Karpas-422 (cell line): ENCODE measurements around the gene PARVB. TPM values are rescaled to one million over a fixed set of nuclear protein-coding genes. Genes with fewer than 3 reads are reported as not detected.

Experiments used
- DNase-seq: peaks from one replicate; pipeline ENCODE4 v3.0.0-alpha.2; 2015
- H2AFZ ChIP-seq: fragments of 200-600 bp; sonication (generic); 2 replicates; pipeline ENCODE4 v1.6.1; 2014; ENCODE audit warnings: antibody characterized with exemption, low read length, mixed read lengths
- H3K27ac ChIP-seq: fragments of 200-600 bp; sonication (generic); 2 replicates; pipeline ENCODE4 v1.5.1; 2014; ENCODE audit warnings: mild to moderate bottlenecking, low read length, moderate library complexity
- H3K27me3 ChIP-seq: fragments of 200-600 bp; sonication (generic); 2 replicates; pipeline ENCODE4 v1.6.1; 2014; ENCODE audit warnings: low read length, mixed read lengths
- H3K36me3 ChIP-seq: fragments of 200-600 bp; sonication (generic); 2 replicates; pipeline ENCODE4 v1.6.1; 2014; ENCODE audit warnings: low read length, mixed read lengths; ENCODE audit not compliant: insufficient read depth
- H3K4me1 ChIP-seq: fragments of 200-600 bp; sonication (generic); 2 replicates; pipeline ENCODE4 v1.6.1; 2014; ENCODE audit warnings: mild to moderate bottlenecking, low read length, mixed read lengths
- H3K4me2 ChIP-seq: fragments of 200-600 bp; sonication (generic); 2 replicates; pipeline ENCODE4 v1.6.1; 2014; ENCODE audit warnings: low read length, low read depth, mild to moderate bottlenecking; ENCODE audit not compliant: poor library complexity, severe bottlenecking
- H3K4me3 ChIP-seq: fragments of 200-600 bp; sonication (generic); 2 replicates; pipeline ENCODE4 v1.5.1; 2014; ENCODE audit warnings: mild to moderate bottlenecking, antibody characterized with exemption, low read length, mixed read lengths
- H3K79me2 ChIP-seq: fragments of 200-600 bp; sonication (generic); 2 replicates; pipeline ENCODE4 v1.6.1; 2014; ENCODE audit warnings: mild to moderate bottlenecking, low read length, mixed read lengths
- H3K9ac ChIP-seq: fragments of 200-600 bp; sonication (generic); 2 replicates; pipeline ENCODE4 v1.6.0; 2014; ENCODE audit warnings: low read length
- H3K9me2 ChIP-seq: fragments of 200-600 bp; sonication (generic), shearing (Covaris generic); replicated peaks from 2 replicates; pipeline ENCODE4 v1.6.0; 2014; ENCODE audit warnings: mild to moderate bottlenecking, low read length, moderate library complexity; ENCODE audit not compliant: insufficient read depth
- H3K9me3 ChIP-seq: fragments of 300-700, 200-600 bp; sonication (generic); 2 replicates; pipeline ENCODE4 v1.6.1; 2014; ENCODE audit warnings: low read length, mixed read lengths
- H4K20me1 ChIP-seq: fragments of 200-600 bp; sonication (generic); 2 replicates; pipeline ENCODE4 v1.6.1; 2014; ENCODE audit warnings: mild to moderate bottlenecking, antibody characterized with exemption, low read length, low read depth; ENCODE audit not compliant: insufficient read depth
- total RNA-seq: library from RNA; depleted of rRNA; stranded (reverse); fragments of >200 nt; shearing (Covaris generic); gene quantifications from 2 replicates; pipeline ENCODE4 v1.2.3, GENCODE V29; 2014; ENCODE audit warnings: low replicate concordance

PARVB gene
- total RNA-seq, 1 experiment from 2014 or later: 24.9 TPM

DNA sequence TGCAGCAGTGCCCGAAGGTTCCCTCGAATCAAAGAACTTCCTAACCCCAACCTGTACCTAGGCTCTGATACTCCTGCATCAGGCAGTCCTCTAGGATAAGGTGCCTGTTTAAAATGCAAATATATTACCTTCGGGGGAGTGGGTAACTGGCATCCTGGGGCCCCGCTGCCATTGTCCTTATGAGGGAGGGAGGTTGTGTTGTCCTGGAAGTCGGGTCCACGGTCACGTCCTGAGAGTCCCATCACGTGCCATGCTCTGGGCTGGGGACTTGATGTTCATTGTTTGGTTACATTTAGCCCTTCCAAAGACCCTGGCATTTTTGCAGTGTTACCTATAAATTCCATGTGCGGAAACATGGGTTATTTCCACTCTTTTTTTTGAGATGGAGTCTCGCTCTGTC lies 67.6 kb downstream of the PARVB start:
- DNase-seq: no peak
- Histone ChIP-seq H3K9me2 (no peaks in the 10 kb centered on the region), H3K9ac (no peak overlapping the region), H3K27me3 (no peaks in the 10 kb centered on the region), H2AFZ (no peak overlapping the region), H3K4me2 (no peak overlapping the region), H3K27ac (no peak overlapping the region), H3K9me3 (no peaks in the 10 kb centered on the region), H3K4me1 (no peaks in the 10 kb centered on the region), H3K4me3 (no peak overlapping the region), H4K20me1 (peaks cover 21% of the 10 kb centered on the region; the same call in 1 of the 2 replicates), H3K36me3 (no peaks in the 10 kb centered on the region), H3K79me2 (no peaks in the 10 kb centered on the region)

GRCh38 chr22:44092636-44093220 lies 68.6 kb downstream of the PARVB start:
- Histone ChIP-seq H3K27me3 (no peaks in the 10 kb centered on the region), H3K4me3 (no peak overlapping the region), H3K9me2 (no peaks in the 10 kb centered on the region), H3K4me1 (no peaks in the 10 kb centered on the region), H4K20me1 (peaks cover 21% of the 10 kb centered on the region; the same call in 1 of the 2 replicates), H3K9me3 (no peaks in the 10 kb centered on the region), H3K36me3 (no peaks in the 10 kb centered on the region), H3K9ac (no peak overlapping the region), H2AFZ (no peak overlapping the region), H3K4me2 (no peak overlapping the region), H3K79me2 (no peaks in the 10 kb centered on the region), H3K27ac (no peak overlapping the region)
- DNase-seq: no peak

DNA sequence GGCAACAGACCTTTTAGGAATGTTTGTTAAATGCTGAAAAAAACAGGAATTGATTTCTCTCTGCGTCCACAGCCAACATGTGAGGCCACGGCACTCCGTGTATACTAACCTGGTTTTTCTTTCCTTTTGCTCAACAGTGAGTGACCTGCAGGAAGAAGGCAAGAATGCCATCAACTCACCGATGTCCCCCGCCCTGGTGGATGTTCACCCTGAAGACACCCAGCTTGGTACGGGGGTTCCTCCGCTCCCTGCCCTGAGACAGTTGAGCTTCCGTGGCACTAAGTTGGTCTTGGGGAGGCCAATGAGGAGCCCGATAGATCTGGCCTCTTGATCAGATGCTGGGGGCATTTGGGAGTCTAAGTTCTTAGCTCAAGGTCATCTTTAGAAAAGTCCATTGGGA lies 69.7 kb downstream of the PARVB start:
- H3K9ac ChIP-seq: no peak overlapping the region
- no peak overlapping the region for H3K27ac ChIP-seq
- no peaks in the 10 kb centered on the region for H3K9me2 ChIP-seq
- H4K20me1 ChIP-seq: peaks cover 17% of the 10 kb centered on the region; the same call in 1 of the 2 replicates
- H2AFZ ChIP-seq: no peak overlapping the region
- no peaks in the 10 kb centered on the region for H3K9me3 ChIP-seq
- no peaks in the 10 kb centered on the region for H3K79me2 ChIP-seq
- H3K27me3 ChIP-seq: no peaks in the 10 kb centered on the region
- H3K4me1 ChIP-seq: no peaks in the 10 kb centered on the region
- no peaks in the 10 kb centered on the region for H3K36me3 ChIP-seq
- H3K4me3 ChIP-seq: no peak overlapping the region
- no peak for DNase-seq
- no peak overlapping the region for H3K4me2 ChIP-seq

GRCh38 chr22:44094751-44095302 lies 70.7 kb downstream of the PARVB start:
- no peaks in the 10 kb centered on the region for H3K79me2 ChIP-seq
- no peaks in the 10 kb centered on the region for H3K36me3 ChIP-seq
- H4K20me1 ChIP-seq: peaks cover 15% of the 10 kb centered on the region; the same call in 1 of the 2 replicates
- H3K9ac ChIP-seq: no peak overlapping the region
- no peaks in the 10 kb centered on the region for H3K4me1 ChIP-seq
- no peak overlapping the region for H2AFZ ChIP-seq
- no peak overlapping the region for H3K27ac ChIP-seq
- no peak for DNase-seq
- no peak overlapping the region for H3K4me2 ChIP-seq
- H3K4me3 ChIP-seq: no peak overlapping the region
- H3K27me3 ChIP-seq: no peaks in the 10 kb centered on the region
- no peaks in the 10 kb centered on the region for H3K9me2 ChIP-seq
- H3K9me3 ChIP-seq: no peaks in the 10 kb centered on the region

DNA sequence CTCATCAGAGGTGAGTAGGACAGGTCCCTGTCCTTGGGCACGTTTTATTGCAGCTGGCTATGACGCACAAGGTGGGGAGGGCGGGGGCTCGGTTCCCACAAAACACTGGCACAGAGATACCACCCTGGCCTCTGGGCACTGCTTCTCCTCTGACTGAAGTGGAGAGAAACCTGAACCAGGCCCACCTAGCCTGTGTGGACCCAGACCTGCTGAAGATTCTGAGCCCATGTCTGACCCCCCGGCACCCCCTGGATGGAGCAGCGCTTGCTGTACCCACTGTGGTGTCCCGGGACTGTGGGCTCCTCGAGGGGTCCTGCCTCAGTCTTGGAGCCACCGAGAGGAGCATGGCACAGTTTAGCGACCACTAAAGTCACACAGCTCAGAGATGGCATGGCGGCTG lies 72.6 kb downstream of the PARVB start:
- no peak overlapping the region for H3K27ac ChIP-seq
- no peaks in the 10 kb centered on the region for H3K9me3 ChIP-seq
- peaks cover 3% of the 10 kb centered on the region; the same call in 1 of the 2 replicates for H4K20me1 ChIP-seq
- H3K4me3 ChIP-seq: no peak overlapping the region
- no peaks in the 10 kb centered on the region for H3K4me1 ChIP-seq
- no peak for DNase-seq
- no peaks in the 10 kb centered on the region for H3K36me3 ChIP-seq
- no peak overlapping the region for H2AFZ ChIP-seq
- no peak overlapping the region for H3K9ac ChIP-seq
- H3K9me2 ChIP-seq: no peaks in the 10 kb centered on the region
- H3K79me2 ChIP-seq: no peaks in the 10 kb centered on the region
- H3K4me2 ChIP-seq: no peak overlapping the region
- no peaks in the 10 kb centered on the region for H3K27me3 ChIP-seq

DNA sequence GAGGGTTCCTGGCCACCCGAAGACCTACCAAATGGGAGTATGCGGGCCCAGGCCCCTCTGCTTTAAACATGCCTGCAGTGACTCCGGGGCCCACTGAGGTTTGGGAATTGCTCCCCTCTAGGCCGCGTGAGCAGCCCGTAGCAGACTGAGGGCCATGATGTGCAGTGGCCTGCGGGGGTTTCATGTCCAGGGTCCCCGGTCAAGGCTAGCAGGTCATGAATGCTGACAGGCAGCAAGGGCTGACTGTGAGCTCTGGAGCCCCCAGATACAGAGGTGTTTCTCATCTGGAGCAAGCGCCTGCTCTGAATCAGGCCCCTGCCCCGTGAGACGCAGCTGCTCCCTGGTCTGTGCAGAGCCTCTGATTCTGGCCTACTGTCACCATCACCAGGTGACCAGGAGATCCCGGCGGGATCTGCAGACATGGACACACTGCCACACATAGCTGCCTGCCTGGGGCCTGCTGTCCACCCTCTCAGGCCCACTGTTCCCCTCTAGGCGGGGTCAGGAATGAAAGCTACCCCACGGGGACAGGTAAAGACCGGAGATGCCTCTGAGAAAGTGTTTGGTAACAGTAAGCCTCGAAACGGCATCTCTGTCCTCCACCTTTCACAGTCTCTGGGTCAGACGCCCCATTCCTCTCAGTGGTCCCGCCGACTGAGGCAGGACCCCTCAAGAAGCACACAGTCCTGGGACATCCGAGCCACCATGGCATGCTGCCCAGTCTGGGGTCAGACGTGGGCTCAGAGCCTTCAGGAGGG lies 73.3 kb downstream of the PARVB start:
- no peak overlapping the region for H3K4me3 ChIP-seq
- no peak overlapping the region for H2AFZ ChIP-seq
- H3K36me3 ChIP-seq: no peaks in the 10 kb centered on the region

GRCh38 chr22:44098021-44098739 lies 74.1 kb downstream of the PARVB start:
- no peaks in the 10 kb centered on the region for H3K4me1 ChIP-seq
- H3K27ac ChIP-seq: no peak overlapping the region
- H2AFZ ChIP-seq: no peak overlapping the region
- H3K9me2 ChIP-seq: no peaks in the 10 kb centered on the region
- no peaks in the 10 kb centered on the region for H3K79me2 ChIP-seq
- no peak overlapping the region for H3K4me2 ChIP-seq
- no peaks in the 10 kb centered on the region for H3K36me3 ChIP-seq
- no peaks in the 10 kb centered on the region for H3K27me3 ChIP-seq
- no peaks in the 10 kb centered on the region for H3K9me3 ChIP-seq
- peaks cover 3% of the 10 kb centered on the region; the same call in 1 of the 2 replicates for H4K20me1 ChIP-seq
- no peak overlapping the region for H3K9ac ChIP-seq
- DNase-seq: no peak
- H3K4me3 ChIP-seq: no peak overlapping the region

More for the DNA sequence above, 73.3 kb downstream of the PARVB start:
- Histone ChIP-seq H4K20me1 (peaks cover 3% of the 10 kb centered on the region; the same call in 1 of the 2 replicates), H3K27ac (no peak overlapping the region), H3K79me2 (no peaks in the 10 kb centered on the region), H3K27me3 (no peaks in the 10 kb centered on the region), H3K9me3 (no peaks in the 10 kb centered on the region), H3K4me1 (no peaks in the 10 kb centered on the region), H3K9ac (no peak overlapping the region), H3K4me2 (no peak overlapping the region), H3K9me2 (no peaks in the 10 kb centered on the region)
- no peak for DNase-seq
